Calu3 (cell line): ENCODE measurements around the gene PPP1CB. TPM values are rescaled to one million over a fixed set of nuclear protein-coding genes. Genes with fewer than 3 reads are reported as not detected.

Experiments used
- BruUV-seq: library from RNA; stranded (reverse); fragments of 400-500 nt; replicated peaks from 2 replicates; lab custom pipeline; 2021; lab: Mats Ljungman, UMichigan
- CTCF ChIA-PET: fragments of 300-600 bp; sonication (Branson Sonifier 250); formaldehyde crosslinking; loops from one replicate; lab custom pipeline; 2022; ENCODE audit warnings: antibody characterized with exemption; lab: Charles Lee
- DNase-seq: peaks from one replicate; pipeline ENCODE4 v3.0.0; 2022
- H3K27ac Mint-ChIP-seq: one replicate; pipeline ENCODE4 v1.8.0; 2022; ENCODE audit warnings: mixed read lengths; ENCODE audit not compliant: unreplicated experiment
- H3K27me3 Mint-ChIP-seq: one replicate; pipeline ENCODE4 v1.8.0; 2022; ENCODE audit warnings: mixed read lengths; ENCODE audit not compliant: unreplicated experiment
- H3K36me3 Mint-ChIP-seq: one replicate; pipeline ENCODE4 v1.8.0; 2022; ENCODE audit warnings: mild to moderate bottlenecking, moderate library complexity, mixed read lengths; ENCODE audit not compliant: insufficient read depth, unreplicated experiment
- H3K4me1 Mint-ChIP-seq: one replicate; pipeline ENCODE4 v1.8.0; 2022; ENCODE audit warnings: mild to moderate bottlenecking, low read depth, mixed read lengths; ENCODE audit not compliant: unreplicated experiment
- H3K4me3 Mint-ChIP-seq: one replicate; pipeline ENCODE4 v1.8.0; 2022; ENCODE audit warnings: mild to moderate bottlenecking, low read depth, moderate library complexity, mixed read lengths; ENCODE audit not compliant: unreplicated experiment
- H3K9me3 Mint-ChIP-seq: one replicate; pipeline ENCODE4 v1.8.0; 2022; ENCODE audit warnings: low read depth, mixed read lengths; ENCODE audit not compliant: unreplicated experiment
- CTCF ChIP-seq: fragments of 200-600 bp; IDR thresholded peaks from one replicate; pipeline ENCODE4 v1.8.0; 2022; ENCODE audit warnings: antibody characterized with exemption; ENCODE audit not compliant: unreplicated experiment
- intact Hi-C: fragments of 100-400 bp; cut with micrococcal nuclease; formaldehyde crosslinking; loops from one replicate; pipeline ENCODE4 v1.10.0; 2022; ENCODE audit not compliant: unreplicated experiment
- total RNA-seq: library from RNA; stranded (reverse); gene quantifications from 2 replicates; pipeline ENCODE4 v1.2.3, GENCODE V29; 2022

The PPP1CB gene
- total RNA-seq, 1 experiment from 2014 or later: 218 TPM

GRCh38 chr2:28746429-28747111, 5.1 kb upstream of the PPP1CB start:
- H3K27ac Mint-ChIP-seq: no peak overlapping the region
- H3K4me1 Mint-ChIP-seq: peaks cover 41% of the 10 kb centered on the region
- H3K27me3 Mint-ChIP-seq: no peaks in the 10 kb centered on the region
- no peak for DNase-seq
- CTCF ChIA-PET: no interaction called here
- H3K9me3 Mint-ChIP-seq: no peaks in the 10 kb centered on the region
- TF ChIP-seq CTCF: no peak
- peaks cover 13% of the 10 kb centered on the region for H3K36me3 Mint-ChIP-seq
- no peak overlapping the region for H3K4me3 Mint-ChIP-seq
- no TSS peak for BruUV-seq
- intact Hi-C loops: no loop called here

- Mint-ChIP-seq H3K27me3 (no peaks in the 10 kb centered on the region), H3K36me3 (peaks cover 24% of the 10 kb centered on the region), H3K4me3 (no peak overlapping the region), H3K27ac (no peak overlapping the region), H3K9me3 (no peaks in the 10 kb centered on the region), H3K4me1 (peaks cover 34% of the 10 kb centered on the region)
- intact Hi-C loops: no loop called here
- TF ChIP-seq CTCF: no peak
- BruUV-seq: no TSS peak
- CTCF ChIA-PET: no interaction called here
- peak; percentile 11 for DNase-seq
These were observed 3.9 kb upstream of the PPP1CB start for GRCh38 chr2:28747714-28748113.

- Mint-ChIP-seq H3K36me3 (peaks cover 29% of the 10 kb centered on the region), H3K27ac (no peak overlapping the region), H3K27me3 (no peaks in the 10 kb centered on the region), H3K4me3 (no peak overlapping the region), H3K9me3 (no peaks in the 10 kb centered on the region), H3K4me1 (peaks cover 33% of the 10 kb centered on the region)
- CTCF ChIA-PET: no interaction called here
- TF ChIP-seq CTCF: no peak
- BruUV-seq: no TSS peak
- DNase-seq: no peak
- intact Hi-C loops: no loop called here
These were observed 3.5 kb upstream of the PPP1CB start for GRCh38 chr2:28748176-28748575.

GRCh38 chr2:28748941-28749340, 2.7 kb upstream of the PPP1CB start:
- Mint-ChIP-seq H3K36me3 (peaks cover 35% of the 10 kb centered on the region), H3K9me3 (no peaks in the 10 kb centered on the region), H3K27ac (no peak overlapping the region), H3K4me1 (peaks cover 33% of the 10 kb centered on the region), H3K4me3 (no peak overlapping the region), H3K27me3 (no peaks in the 10 kb centered on the region)
- CTCF ChIA-PET: interaction anchor here (0.7 kb wide), 1 partner anchor 155 kb away, joined by 3 read pairs; no protein-coding TSS in a partner anchor
- no TSS peak for BruUV-seq
- TF ChIP-seq CTCF: no peak
- intact Hi-C loops: no loop called here
- no peak for DNase-seq
